Aorta (tissue), 5 donors: ENCODE data around the gene UCHL5. TPM values are rescaled to one million over a fixed set of nuclear protein-coding genes. Genes with fewer than 3 reads are reported as not detected.
"Not testable (repeated sequence)": the region's sequence is repeated elsewhere in the genome, so short reads cannot be mapped to it uniquely, and the experiment has no call there.

Experiments
- ATAC-seq: fragments of 200-7000 bp; cut with Tn5 transposase; one replicate; pipeline ENCODE4 v1.9.1; 2022; ENCODE audit warnings: moderate library complexity; ENCODE audit not compliant: low FRiP score
- DNase-seq, 2 donors: peaks; one replicate each; pipeline ENCODE4 v3.0.0-alpha.2; 2020
- H3K27ac ChIP-seq, 2 donors: one replicate each; pipeline ENCODE4 v1.5.1; 2013; ENCODE audit warnings: low read length in 2 of 2, mild to moderate bottlenecking in 2 of 2, moderate library complexity in 2 of 2, control low read depth in 1 of 2, inconsistent platforms in 1 of 2, low read depth in 1 of 2
- H3K27me3 ChIP-seq, 2 donors: one replicate each; pipeline ENCODE4 v1.6.1; 2013; ENCODE audit warnings: control low read depth in 1 of 2, low read length in 1 of 2, mild to moderate bottlenecking in 1 of 2, moderate library complexity in 1 of 2; ENCODE audit not compliant: insufficient read depth in 2 of 2, control insufficient read depth in 1 of 2
- H3K36me3 ChIP-seq, 2 donors: one replicate each; pipeline ENCODE4 v1.6.1; 2013; ENCODE audit warnings: control low read depth in 1 of 2, low read length in 1 of 2, mild to moderate bottlenecking in 1 of 2; ENCODE audit not compliant: insufficient read depth in 2 of 2, control insufficient read depth in 1 of 2
- H3K4me1 ChIP-seq, 2 donors: one replicate each; pipeline ENCODE4 v1.6.1; 2013; ENCODE audit warnings: low read length in 2 of 2, control low read depth in 1 of 2, mild to moderate bottlenecking in 1 of 2, moderate library complexity in 1 of 2; ENCODE audit not compliant: insufficient read depth in 2 of 2, control insufficient read depth in 1 of 2
- H3K4me3 ChIP-seq, 2 donors: one replicate each; pipeline ENCODE4 v1.5.1; 2013; ENCODE audit warnings: low read length in 2 of 2, control low read depth in 1 of 2, mild to moderate bottlenecking in 1 of 2
- H3K9me3 ChIP-seq: one replicate; pipeline ENCODE4 v1.6.1; 2013; ENCODE audit warnings: mild to moderate bottlenecking, low read length; ENCODE audit not compliant: control insufficient read depth
- WGBS, 2 donors: extraction: QIAGEN DNeasy Blood & Tissue Kit; methylation state at CpG; one replicate each; pipeline ENCODE4 v1.1.7; 2013; 5-methylcytosine and 5-hydroxymethylcytosine counted together
- intact Hi-C, 2 donors: fragments of 100-400 bp; cut with DNase I; formaldehyde crosslinking; loops; one replicate each; pipeline versions ENCODE4 v1.14.2 to v1.15.0; 2022
- polyA plus RNA-seq, 2 donors: library from polyadenylated mRNA; stranded (reverse); fragments of 200-250 nt; gene quantifications; one replicate each; pipeline ENCODE4 v1.2.3, GENCODE V29; 2013
- total RNA-seq, 2 donors: library from RNA; stranded (reverse); fragmentation: NEBNext Ultra II Directional; extraction: Animal tissue kit (Norgen Biotek cat#: 25700); gene quantifications; one replicate each; pipeline ENCODE4 v1.2.1, GENCODE V29; 2021
- donor health status: healthy with polysubstance abuse.
- donor health status: Bipolar disorder and iron deficiency.
- donor health status: DM: no; HTN: no; CAD: no.
- donor health status: DM: no; HTN: no; CAD: no.
- donor health status: DM: yes; HTN: yes; CAD: no.

Gene UCHL5
- total and polyA plus RNA-seq, 4 donors, result 10.5 to 29.7 (median 22.1) TPM

GRCh38 chr1:193009501-193009900 lies 49.7 kb downstream of the UCHL5 start:
- Histone ChIP-seq H3K4me3 (no peak overlapping the region), H3K9me3 (no peaks in the 10 kb centered on the region), H3K4me1 (peaks cover 0 to 3% of the 10 kb centered on the region in 2 donors), H3K27ac (no peak overlapping the region), H3K36me3 (no peaks in the 10 kb centered on the region), H3K27me3 (no peaks in the 10 kb centered on the region)
- ATAC-seq (no peak), DNase-seq (no peak)
- intact Hi-C loops, result no loop called here
- WGBS, 2 donors, result 91 to 94% methylated on average over 3 of the region's 3 CpGs

GRCh38 chr1:193005785-193006184 lies 53.4 kb downstream of the UCHL5 start:
- Histone ChIP-seq H3K9me3 (no peaks in the 10 kb centered on the region), H3K36me3 (no peaks in the 10 kb centered on the region), H3K27ac (no peak overlapping the region), H3K4me1 (no peaks in the 10 kb centered on the region), H3K27me3 (no peaks in the 10 kb centered on the region), H3K4me3 (no peak overlapping the region)
- 97 to 98% methylated on average over 5 of the region's 5 CpGs for WGBS, 2 donors
- intact Hi-C loops, result no loop called here
- no peak for DNase-seq
- no peak for ATAC-seq

- intact Hi-C loops, result no loop called here
- no peaks in the 10 kb centered on the region for H3K27me3 ChIP-seq
- no peaks in the 10 kb centered on the region for H3K9me3 ChIP-seq
- DNase-seq (no peak), ATAC-seq (no peak)
- no peak overlapping the region for H3K4me3 ChIP-seq
- H3K4me1 ChIP-seq, result no peaks in the 10 kb centered on the region
- H3K27ac ChIP-seq, result no peak overlapping the region
- peaks cover 0 to 2% of the 10 kb centered on the region in 2 donors for H3K36me3 ChIP-seq
- 99 to 100% methylated on average over 1 of the region's 1 CpG for WGBS, 2 donors
Observed at GRCh38 chr1:192998536-192998935, 60.6 kb downstream of the UCHL5 start.

- DNase-seq (no peak), ATAC-seq (no peak)
- H3K4me3 ChIP-seq, result no peak overlapping the region
- no peaks in the 10 kb centered on the region for H3K4me1 ChIP-seq
- WGBS, 2 donors, result 97% methylated on average over 7 of the region's 7 CpGs
- intact Hi-C loops, result no loop called here
- no peak overlapping the region for H3K27ac ChIP-seq
- H3K9me3 ChIP-seq, result no peaks in the 10 kb centered on the region
- H3K27me3 ChIP-seq, result no peaks in the 10 kb centered on the region
- H3K36me3 ChIP-seq, result peaks cover 0 to 2% of the 10 kb centered on the region in 2 donors
Observed at GRCh38 chr1:192994141-192994540, 65.0 kb downstream of the UCHL5 start.

GRCh38 chr1:192993426-192994085 lies 65.6 kb downstream of the UCHL5 start:
- ATAC-seq (no peak), DNase-seq (no peak)
- no peaks in the 10 kb centered on the region for H3K4me1 ChIP-seq
- 68 to 70% methylated on average over 10 of the region's 10 CpGs for WGBS, 2 donors
- H3K36me3 ChIP-seq, result peaks cover 0 to 2% of the 10 kb centered on the region in 2 donors
- H3K27me3 ChIP-seq, result no peaks in the 10 kb centered on the region
- intact Hi-C loops, result no loop called here
- no peaks in the 10 kb centered on the region for H3K9me3 ChIP-seq
- H3K27ac ChIP-seq, result no peak overlapping the region
- no peak overlapping the region for H3K4me3 ChIP-seq

- ATAC-seq, H3K4me3 ChIP-seq, DNase-seq, H3K27me3 ChIP-seq, H3K27ac ChIP-seq, H3K4me1 ChIP-seq, intact Hi-C loops, H3K36me3 ChIP-seq, H3K9me3 ChIP-seq: not testable (repeated sequence)
- WGBS, 2 donors, result 89 to 90% methylated on average over 34 to 38 of the region's 38 CpGs
Observed at GRCh38 chr1:192986748-192987334, 72.3 kb downstream of the UCHL5 start.

- no peaks in the 10 kb centered on the region for H3K27me3 ChIP-seq
- no peaks in the 10 kb centered on the region for H3K36me3 ChIP-seq
- no peaks in the 10 kb centered on the region for H3K4me1 ChIP-seq
- intact Hi-C loops, result no loop called here
- H3K4me3 ChIP-seq, result no peak overlapping the region
- DNase-seq, result no peak
- no peak overlapping the region for H3K27ac ChIP-seq
- ATAC-seq, result no peak
- 93 to 95% methylated on average over 8 of the region's 8 CpGs for WGBS, 2 donors
- H3K9me3 ChIP-seq, result no peaks in the 10 kb centered on the region
Observed at GRCh38 chr1:192986110-192986747, 72.9 kb downstream of the UCHL5 start.

- no peak overlapping the region for H3K27ac ChIP-seq
- DNase-seq, result no peak
- intact Hi-C loops, result no loop called here
- ATAC-seq, result no peak
- no peaks in the 10 kb centered on the region for H3K4me1 ChIP-seq
- H3K4me3 ChIP-seq, result no peak overlapping the region
- 83 to 90% methylated on average over 1 of the region's 1 CpG for WGBS, 2 donors
- no peaks in the 10 kb centered on the region for H3K9me3 ChIP-seq
- no peaks in the 10 kb centered on the region for H3K27me3 ChIP-seq
- no peaks in the 10 kb centered on the region for H3K36me3 ChIP-seq
Observed at GRCh38 chr1:192984080-192984479, 75.1 kb downstream of the UCHL5 start.
